A204.1 (cell line): ENCODE results near the gene EDAR.

ENCODE experiments used
- FAIRE-seq: peaks from 2 replicates; lab custom pipeline; 2012; peaks lifted over from hg19 to GRCh38; lab: Jason Lieb, UNC

Gene EDAR

DNA sequence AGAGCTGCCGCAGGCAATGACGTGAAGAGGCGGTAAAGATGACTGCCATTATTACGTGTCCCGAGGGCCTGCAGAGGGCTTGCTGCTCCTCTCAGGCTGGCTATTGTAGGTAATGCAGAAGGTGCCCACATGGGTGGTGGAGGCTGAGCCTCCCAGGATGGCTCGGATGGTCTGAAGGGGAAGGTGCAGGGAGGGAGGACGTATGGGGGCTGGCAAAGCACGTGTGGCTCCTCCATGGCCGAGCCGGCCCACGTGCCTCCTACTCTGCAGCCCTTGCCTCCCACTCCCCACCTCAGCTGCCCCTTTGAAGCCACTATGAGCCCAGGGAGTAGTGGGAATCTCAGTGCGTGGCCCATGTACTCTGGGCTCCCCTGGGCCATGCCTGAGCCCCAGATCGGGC lies 48.9 kb downstream of the EDAR start:
- FAIRE-seq, result no peak

DNA sequence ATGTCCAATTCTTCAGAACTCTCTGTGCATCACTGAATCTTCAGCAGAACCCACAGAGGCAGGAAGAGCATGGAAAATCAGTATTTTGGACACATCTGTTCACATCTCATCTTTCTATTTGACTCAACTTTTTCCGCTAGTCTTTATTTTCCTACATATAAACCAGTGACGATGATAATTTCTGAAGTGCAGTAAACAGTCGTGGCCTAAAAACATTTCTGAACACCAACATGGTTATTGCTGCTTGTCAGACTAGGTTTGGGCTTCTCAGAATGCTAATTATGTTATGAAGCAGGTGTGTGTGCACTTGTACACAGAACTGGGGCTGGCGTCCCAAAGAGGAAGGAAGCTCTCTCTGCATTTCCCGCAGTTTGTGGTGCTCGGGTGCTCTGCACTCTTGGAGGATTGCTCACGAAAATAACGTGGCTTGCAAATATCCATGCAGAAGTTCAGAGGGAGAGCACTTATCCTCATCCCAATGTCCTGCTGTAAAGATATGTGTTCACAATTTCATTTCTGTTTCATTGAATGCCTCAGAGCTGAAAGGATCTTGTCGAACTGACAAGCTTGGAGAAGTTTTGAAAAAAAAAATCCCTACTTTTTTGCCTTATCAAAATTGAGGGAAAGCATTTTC lies 50.8 kb downstream of the EDAR start:
- no peak for FAIRE-seq

GRCh38 chr2:108937367-108938017 lies 51.5 kb downstream of the EDAR start:
- no peak for FAIRE-seq

GRCh38 chr2:108936866-108937265 lies 52.2 kb downstream of the EDAR start:
- FAIRE-seq, result no peak

DNA sequence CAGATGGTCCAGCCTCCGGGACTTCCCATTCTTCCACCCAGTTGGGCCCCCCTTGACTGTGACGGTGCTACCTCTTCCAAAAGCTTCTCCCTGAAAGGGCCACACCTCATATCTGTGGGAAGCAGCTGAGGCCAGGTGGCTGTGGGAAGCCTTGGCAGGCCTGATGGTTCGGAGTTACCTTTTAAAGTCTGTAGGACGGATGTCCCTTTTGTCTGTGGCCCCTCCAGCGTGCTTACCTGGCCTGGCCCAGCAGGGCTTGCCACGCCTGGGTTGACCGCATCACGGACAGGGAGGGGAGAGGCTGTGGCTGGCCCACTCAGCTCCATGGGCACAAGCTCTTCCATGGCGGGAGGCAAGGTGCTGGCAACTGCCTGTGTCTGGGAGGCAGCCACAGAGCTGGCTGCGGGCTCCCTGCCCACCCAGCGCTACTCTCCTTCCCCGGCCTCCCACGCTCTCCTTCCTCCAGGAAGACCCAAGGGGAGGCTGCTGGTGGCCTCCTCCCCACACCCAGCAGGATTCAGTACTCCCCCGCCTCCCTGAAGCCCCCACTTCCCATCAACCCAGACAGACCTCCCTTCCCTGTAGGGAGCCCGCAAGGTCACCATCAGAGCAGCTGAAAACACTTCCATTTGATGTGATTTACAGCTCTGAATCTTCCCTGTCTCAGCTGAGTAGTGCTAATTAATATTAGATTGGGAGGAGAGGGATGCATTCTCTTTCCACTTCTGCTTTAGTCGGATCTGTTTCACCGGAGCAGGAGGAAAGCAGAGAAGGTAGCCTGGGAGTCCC lies 52.8 kb downstream of the EDAR start:
- no peak for FAIRE-seq

DNA sequence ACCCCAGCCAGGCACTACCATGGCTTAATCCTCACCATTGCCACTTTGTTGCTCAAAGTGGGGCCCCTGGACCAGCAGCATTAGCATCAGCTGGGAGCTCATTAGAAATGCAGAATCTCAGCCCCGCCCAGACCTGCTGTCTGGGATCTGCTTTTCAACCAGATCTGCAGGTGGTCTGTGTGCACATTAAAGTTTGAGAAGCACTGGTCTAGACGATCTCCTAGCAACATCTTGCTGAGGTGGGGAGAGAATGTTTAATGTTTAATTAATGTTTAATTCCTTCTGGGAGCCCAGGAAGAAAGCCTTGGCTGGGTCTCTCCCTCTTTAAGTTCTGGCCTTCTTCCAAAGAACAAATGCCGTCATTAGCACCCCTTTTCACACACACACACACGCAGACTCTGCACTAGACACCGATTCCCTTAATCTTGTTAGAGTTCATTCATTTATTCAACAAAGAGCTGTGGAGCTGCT lies 53.7 kb downstream of the EDAR start:
- no peak for FAIRE-seq

GRCh38 chr2:108934583-108935245 lies 54.3 kb downstream of the EDAR start:
- FAIRE-seq, result no peak

DNA sequence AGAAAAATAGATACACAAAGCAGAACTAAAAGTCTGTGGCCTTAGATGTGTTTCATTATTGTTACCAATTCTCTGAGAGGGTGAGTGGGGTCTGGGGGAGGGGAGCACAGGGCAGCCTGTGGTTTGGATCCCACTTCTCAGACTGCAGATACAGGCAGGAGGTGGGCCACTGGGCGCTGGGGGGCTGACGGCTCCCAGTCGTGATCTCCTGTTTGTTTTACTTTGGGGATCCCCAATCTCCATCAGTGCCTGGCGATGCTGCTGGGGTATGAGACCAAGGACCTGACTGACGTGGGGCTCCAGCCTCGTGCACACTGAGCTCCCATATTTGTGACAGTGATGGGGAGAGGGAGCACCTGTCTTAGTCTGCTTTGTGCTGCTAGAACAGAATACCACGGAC lies 54.9 kb downstream of the EDAR start:
- no peak for FAIRE-seq

GRCh38 chr2:108933691-108934117 lies 55.3 kb downstream of the EDAR start:
- no peak for FAIRE-seq

DNA sequence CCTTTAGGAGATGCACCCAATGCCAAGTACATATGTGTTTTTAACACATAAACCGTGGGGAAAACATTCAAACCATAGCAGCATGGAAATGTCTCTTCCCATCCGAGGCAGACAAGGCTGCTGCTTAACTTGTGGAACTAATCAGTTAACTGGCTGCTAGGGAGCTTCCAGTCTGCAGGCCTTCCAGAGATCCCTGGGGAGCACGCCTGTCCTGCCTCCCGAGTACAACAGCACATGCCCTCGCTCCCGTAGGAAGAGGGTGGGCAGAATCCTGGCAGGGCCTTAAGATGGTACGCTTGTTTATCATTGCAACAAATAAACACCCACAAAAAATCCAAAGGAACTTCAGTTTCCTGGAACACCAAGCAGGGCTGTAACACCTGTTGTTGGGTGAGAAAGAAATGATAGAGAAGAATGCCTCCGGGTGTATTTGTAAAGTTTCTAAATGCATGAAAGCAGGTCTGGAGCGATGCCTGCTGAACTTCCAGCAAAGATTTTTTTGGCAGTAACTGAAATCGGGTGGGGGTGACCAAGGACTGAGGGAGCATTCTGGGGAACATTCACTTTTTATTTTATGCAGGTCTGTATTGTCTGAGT lies 56.2 kb downstream of the EDAR start:
- no peak for FAIRE-seq

- FAIRE-seq, result no peak
Observed at GRCh38 chr2:108931372-108931771, 57.6 kb downstream of the EDAR start.

DNA sequence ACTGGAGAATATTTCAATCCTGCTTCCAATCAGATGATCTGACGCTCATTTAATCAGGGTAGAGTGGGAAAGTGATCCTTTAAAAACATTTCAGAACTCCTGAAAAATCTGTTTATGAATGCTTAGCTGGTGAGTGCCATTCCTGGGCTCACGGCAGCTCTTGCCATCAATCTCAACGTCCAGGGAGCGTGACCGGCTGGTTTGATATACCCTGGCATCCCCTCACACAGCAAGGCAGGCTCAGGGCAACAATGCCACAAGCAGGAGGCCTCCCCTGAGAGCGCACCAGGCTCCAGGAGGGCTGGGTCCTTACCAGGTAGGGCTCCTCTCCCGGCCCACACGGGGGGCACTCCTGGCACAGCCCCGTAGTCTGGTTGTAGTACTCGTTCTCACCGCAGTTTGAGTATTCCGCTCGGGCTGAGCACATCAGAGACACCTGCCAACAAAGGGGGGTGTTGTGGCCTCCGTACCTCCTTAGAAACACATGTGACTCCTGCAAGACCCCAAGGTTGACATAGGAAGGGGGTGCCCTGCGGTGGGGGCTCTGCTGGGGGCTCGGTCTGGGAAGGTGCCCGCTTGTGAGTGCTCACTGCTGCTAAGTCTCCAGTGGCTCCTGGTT lies 59.1 kb downstream of the EDAR start:
- no peak for FAIRE-seq

GRCh38 chr2:108928660-108929377 lies 60.2 kb downstream of the EDAR start:
- FAIRE-seq, result no peak

GRCh38 chr2:108927936-108928659 lies 60.9 kb downstream of the EDAR start:
- FAIRE-seq, result peak; percentile 23

- no peak for FAIRE-seq
Observed at GRCh38 chr2:108927405-108927804, 61.6 kb downstream of the EDAR start.

DNA sequence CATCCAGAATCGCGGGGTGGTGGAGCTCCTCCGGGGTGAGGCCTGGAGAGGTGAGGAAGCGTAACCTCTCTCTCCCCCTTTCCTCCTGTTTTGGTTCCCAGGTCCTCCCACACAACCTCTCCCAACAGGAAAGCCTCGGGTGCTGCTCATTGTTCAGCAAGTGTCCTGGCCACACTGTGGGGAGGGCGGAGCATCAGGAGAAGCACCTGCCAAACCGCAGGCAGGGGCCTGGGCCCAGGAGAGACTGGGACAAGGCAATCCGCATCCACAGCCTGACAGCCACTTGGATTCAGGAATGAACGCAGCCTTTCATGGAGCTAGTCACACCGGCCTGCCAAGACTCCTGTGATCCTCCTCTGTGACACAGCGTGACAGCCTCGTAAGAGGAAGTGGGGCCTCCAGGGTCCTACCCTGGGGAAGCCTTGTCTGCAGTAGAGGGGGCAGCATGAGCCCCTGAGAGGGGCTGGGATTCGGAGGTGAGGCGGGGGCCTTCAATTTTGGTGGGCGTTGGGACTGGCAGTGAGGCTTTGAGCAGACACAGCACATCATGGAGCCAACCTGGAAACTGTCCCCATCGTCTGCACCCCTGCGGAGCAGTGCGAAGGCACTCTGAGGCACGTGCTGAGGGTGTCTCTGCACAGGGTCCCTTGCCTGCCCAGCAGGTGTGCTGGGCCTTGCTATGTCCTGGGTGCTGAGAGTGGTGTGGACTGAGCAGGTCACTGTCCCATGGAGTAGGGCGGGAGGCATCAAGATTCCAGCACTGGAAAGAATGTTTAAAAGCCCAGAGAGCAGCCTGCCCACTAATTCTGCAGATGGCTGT lies 62.2 kb downstream of the EDAR start:
- no peak for FAIRE-seq

DNA sequence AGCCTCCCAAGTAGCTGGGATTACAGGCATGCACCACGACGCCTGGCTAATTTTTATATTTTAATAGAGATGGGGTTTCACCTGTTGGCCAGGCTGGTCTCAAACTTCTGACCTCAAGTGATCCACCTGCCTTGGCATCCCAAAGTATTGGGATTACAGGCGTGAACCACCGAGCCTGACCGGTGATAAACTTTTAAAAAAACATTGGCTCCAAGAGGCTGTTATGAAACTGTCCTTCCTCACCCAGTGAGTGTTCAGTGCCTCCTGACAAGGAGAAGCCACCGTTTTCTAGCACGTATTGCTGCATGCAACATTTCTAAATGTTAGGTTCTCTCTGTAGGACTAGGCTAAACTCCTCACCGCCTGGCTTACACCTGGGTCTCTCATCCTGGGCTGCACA lies 63.3 kb downstream of the EDAR start:
- no peak for FAIRE-seq

DNA sequence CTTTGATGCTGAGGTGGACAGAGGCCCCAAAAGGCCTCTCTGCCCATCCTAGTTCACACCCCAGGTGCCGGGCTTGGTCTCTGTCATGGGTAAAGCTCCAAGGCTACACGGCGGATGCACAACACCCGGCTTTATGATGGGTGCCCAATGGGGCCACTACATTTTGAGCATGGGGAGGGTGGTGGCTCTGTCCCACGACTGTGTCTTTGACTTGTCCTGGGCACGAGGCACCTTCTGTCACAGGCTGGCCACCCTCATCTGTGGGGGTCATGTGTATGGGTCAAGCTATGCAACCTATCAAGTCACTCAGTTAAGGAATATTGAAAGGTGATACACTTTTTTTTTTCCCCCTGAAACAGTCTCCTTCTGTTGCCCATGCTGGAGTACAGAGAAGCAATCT lies 63.7 kb downstream of the EDAR start:
- FAIRE-seq, result no peak

- no peak for FAIRE-seq
Observed at GRCh38 chr2:108924580-108925251, 64.3 kb downstream of the EDAR start.
